Chondrocyte (in vitro differentiated cells): ENCODE results near the gene FICD. TPM values are rescaled to one million over a fixed set of nuclear protein-coding genes. Genes with fewer than 3 reads are reported as not detected.

ENCODE experiments used
- DNase-seq: peaks from one replicate; pipeline ENCODE4 v3.0.0; 2021; ENCODE audit warnings: mixed read lengths, low spot score
- H3K27ac Mint-ChIP-seq: one replicate; pipeline ENCODE4 v1.8.0; 2021; ENCODE audit warnings: mild to moderate bottlenecking, moderate library complexity, mixed read lengths; ENCODE audit not compliant: unreplicated experiment
- H3K27me3 Mint-ChIP-seq: 2 replicates; pipeline ENCODE4 v1.8.0; 2021; ENCODE audit warnings: low read depth, mixed read lengths
- H3K36me3 Mint-ChIP-seq: 2 replicates; pipeline ENCODE4 v1.8.0; 2021; ENCODE audit warnings: low read depth, mixed read lengths
- H3K4me1 Mint-ChIP-seq: 2 replicates; pipeline ENCODE4 v1.8.0; 2021; ENCODE audit warnings: low read depth, mild to moderate bottlenecking, mixed read lengths
- H3K4me3 Mint-ChIP-seq: one replicate; pipeline ENCODE4 v1.8.0; 2021; ENCODE audit warnings: mild to moderate bottlenecking, moderate library complexity, mixed read lengths; ENCODE audit not compliant: unreplicated experiment
- H3K9me3 Mint-ChIP-seq: 2 replicates; pipeline ENCODE4 v1.8.0; 2021; ENCODE audit warnings: low read depth, mixed read lengths
- total RNA-seq: library from RNA; stranded (reverse); gene quantifications from 3 replicates; pipeline ENCODE4 v1.2.1, GENCODE V29; 2021
- TF ChIP-seq, protein P1 (sequence below): fragments of 200-600 bp; sonication (generic); IDR thresholded peaks from 2 replicates; pipeline ENCODE4 v1.5.0; 2021; ENCODE audit warnings: antibody characterized with exemption, mild to moderate bottlenecking, moderate library complexity

FICD gene
- total RNA-seq, 1 donor from 2014 or later, result 7.8 TPM

GRCh38 chr12:108495054-108495453, 20.0 kb upstream of the FICD start:
- Mint-ChIP-seq H3K27me3 (peaks cover 41% of the 10 kb centered on the region), H3K27ac (no peak overlapping the region), H3K9me3 (no peaks in the 10 kb centered on the region), H3K36me3 (no peaks in the 10 kb centered on the region), H3K4me1 (no peaks in the 10 kb centered on the region), H3K4me3 (no peak overlapping the region)
- TF ChIP-seq, protein P1, sequence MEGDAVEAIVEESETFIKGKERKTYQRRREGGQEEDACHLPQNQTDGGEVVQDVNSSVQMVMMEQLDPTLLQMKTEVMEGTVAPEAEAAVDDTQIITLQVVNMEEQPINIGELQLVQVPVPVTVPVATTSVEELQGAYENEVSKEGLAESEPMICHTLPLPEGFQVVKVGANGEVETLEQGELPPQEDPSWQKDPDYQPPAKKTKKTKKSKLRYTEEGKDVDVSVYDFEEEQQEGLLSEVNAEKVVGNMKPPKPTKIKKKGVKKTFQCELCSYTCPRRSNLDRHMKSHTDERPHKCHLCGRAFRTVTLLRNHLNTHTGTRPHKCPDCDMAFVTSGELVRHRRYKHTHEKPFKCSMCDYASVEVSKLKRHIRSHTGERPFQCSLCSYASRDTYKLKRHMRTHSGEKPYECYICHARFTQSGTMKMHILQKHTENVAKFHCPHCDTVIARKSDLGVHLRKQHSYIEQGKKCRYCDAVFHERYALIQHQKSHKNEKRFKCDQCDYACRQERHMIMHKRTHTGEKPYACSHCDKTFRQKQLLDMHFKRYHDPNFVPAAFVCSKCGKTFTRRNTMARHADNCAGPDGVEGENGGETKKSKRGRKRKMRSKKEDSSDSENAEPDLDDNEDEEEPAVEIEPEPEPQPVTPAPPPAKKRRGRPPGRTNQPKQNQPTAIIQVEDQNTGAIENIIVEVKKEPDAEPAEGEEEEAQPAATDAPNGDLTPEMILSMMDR, result peak; percentile 74
- DNase-seq, result no peak

DNA sequence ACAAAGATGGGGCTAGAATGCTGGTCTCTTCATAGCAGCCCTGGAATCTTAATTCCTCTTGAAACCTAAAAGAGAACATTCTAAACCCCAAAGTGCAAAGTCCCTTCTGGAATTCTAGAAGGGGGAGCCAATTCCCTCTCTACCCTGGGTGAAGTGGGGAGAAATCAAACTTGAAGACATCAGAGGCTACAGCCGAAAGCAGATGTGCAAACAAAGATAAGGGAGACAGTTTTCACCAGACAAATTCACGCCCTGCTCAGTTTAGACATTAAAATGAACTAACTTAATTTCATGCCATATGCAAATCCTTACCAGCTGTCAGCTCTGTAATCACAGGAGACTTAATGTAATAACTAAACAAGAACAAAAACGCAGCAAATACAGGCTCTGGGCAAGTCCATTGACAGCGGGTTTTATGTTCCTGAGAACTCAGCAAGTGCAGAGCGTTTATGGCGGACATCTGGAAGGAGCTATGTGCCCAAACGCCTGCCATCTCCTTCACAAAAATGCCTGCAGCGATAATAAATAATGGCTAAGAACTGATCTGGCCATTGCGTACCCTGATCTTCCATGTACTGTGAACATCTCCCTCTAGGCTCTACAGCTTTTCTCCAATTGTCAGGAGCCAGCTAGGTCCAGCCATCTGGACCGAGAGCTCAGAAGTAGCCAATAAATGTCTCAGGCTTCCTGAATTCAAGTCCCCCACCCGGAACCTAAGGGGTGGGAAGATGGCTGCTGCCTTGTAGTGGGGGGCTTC, 19.1 kb upstream of the FICD start:
- Mint-ChIP-seq H3K27ac (no peak overlapping the region), H3K4me3 (no peak overlapping the region), H3K4me1 (no peaks in the 10 kb centered on the region), H3K27me3 (peaks cover 45% of the 10 kb centered on the region), H3K9me3 (no peaks in the 10 kb centered on the region), H3K36me3 (no peaks in the 10 kb centered on the region)
- TF ChIP-seq, protein P1, result no peak
- DNase-seq, result no peak

- no peaks in the 10 kb centered on the region for H3K4me1 Mint-ChIP-seq
- H3K27ac Mint-ChIP-seq, result no peak overlapping the region
- H3K9me3 Mint-ChIP-seq, result peaks cover 5% of the 10 kb centered on the region
- H3K4me3 Mint-ChIP-seq, result no peak overlapping the region
- DNase-seq, result no peak
- no peaks in the 10 kb centered on the region for H3K36me3 Mint-ChIP-seq
- TF ChIP-seq, protein P1, result no peak
- H3K27me3 Mint-ChIP-seq, result peaks cover 45% of the 10 kb centered on the region
These were observed 16.9 kb upstream of the FICD start for GRCh38 chr12:108498136-108498535.

DNA sequence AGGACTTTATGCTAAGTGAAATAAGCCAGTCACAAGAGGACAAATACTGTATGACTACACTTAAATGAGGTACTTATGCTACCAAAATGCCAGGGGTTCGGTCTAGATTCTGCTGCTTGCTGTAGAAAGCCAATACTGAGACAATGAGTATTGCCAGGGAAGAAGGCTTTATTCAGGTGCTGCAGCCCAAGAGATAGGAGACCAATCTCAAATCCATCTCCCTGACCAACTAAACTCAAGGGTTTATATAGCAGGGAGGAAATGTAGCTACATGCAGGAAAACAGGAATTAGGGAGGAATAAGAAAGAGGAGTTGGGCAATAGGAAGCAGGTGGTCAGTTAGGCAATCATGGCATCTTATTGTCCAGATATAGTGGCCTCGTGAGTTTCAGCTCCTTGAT, 12.2 kb upstream of the FICD start:
- DNase-seq, result no peak
- Mint-ChIP-seq H3K9me3 (peaks cover 14% of the 10 kb centered on the region), H3K36me3 (no peaks in the 10 kb centered on the region), H3K27ac (no peak overlapping the region), H3K4me3 (no peak overlapping the region), H3K27me3 (peaks cover 39% of the 10 kb centered on the region), H3K4me1 (no peaks in the 10 kb centered on the region)
- TF ChIP-seq, protein P1, result no peak

- Mint-ChIP-seq H3K36me3 (no peaks in the 10 kb centered on the region), H3K4me3 (no peak overlapping the region), H3K27me3 (peaks cover 30% of the 10 kb centered on the region), H3K9me3 (peaks cover 14% of the 10 kb centered on the region), H3K4me1 (no peaks in the 10 kb centered on the region), H3K27ac (no peak overlapping the region)
- no peak for DNase-seq
- TF ChIP-seq, protein P1, result no peak
These were observed 9.9 kb upstream of the FICD start for GRCh38 chr12:108505129-108505528.
